HEK293 (cell line): ENCODE results near the gene SPATS1.

ENCODE experiments used
- CTCF ChIA-PET: fragments of 350-600 bp; formaldehyde crosslinking; extraction: SDS; loops from one replicate; lab custom pipeline; 2021; ENCODE audit warnings: antibody characterized with exemption; lab: Yijun Ruan, JAX
- POLR2A ChIA-PET: fragments of 300-600 bp; formaldehyde crosslinking; extraction: SDS; loops from one replicate; lab custom pipeline; 2020; ENCODE audit warnings: antibody characterized with exemption, inconsistent platforms; lab: Yijun Ruan, JAX
- H3K27ac ChIP-seq: fragments of 200-500 bp; sonication (Bioruptor generic); 2 replicates; pipeline ENCODE4 v1.5.1; 2014; ENCODE audit warnings: low read depth, low read length, control low read depth, inconsistent platforms; ENCODE audit errors: extremely low read depth
- H3K36me3 ChIP-seq, 2 experiments: fragments of 200-500 bp in 1 of 2; sonication (Bioruptor generic) in 1 of 2; 1 replicate in 1 of 2; 2 replicates in 1 of 2; pipeline ENCODE4 v1.5.1; 2014 to 2017; ENCODE audit warnings: inconsistent platforms in 2 of 2, low read length in 2 of 2; ENCODE audit not compliant: control insufficient read depth in 2 of 2, insufficient read depth in 1 of 2
- H3K4me1 ChIP-seq: fragments of 200-500 bp; sonication (Bioruptor generic); 2 replicates; pipeline ENCODE4 v1.5.1; 2014; ENCODE audit warnings: mild to moderate bottlenecking, low read length, inconsistent platforms; ENCODE audit not compliant: control insufficient read depth, insufficient read depth
- H3K4me3 ChIP-seq: 2 replicates; pipeline ENCODE4 v1.5.1; 2011; ENCODE audit warnings: low read depth, mild to moderate bottlenecking, control low read depth, low read length, moderate library complexity
- H3K9me3 ChIP-seq: fragments of 200-500 bp; sonication (Bioruptor generic); 2 replicates; pipeline ENCODE4 v1.5.1; 2014; ENCODE audit warnings: low read depth, low read length, inconsistent platforms; ENCODE audit not compliant: control insufficient read depth, insufficient read depth
- KLF16 ChIP-seq: fragments of 450-650 bp; formaldehyde crosslinking; IDR thresholded peaks from 2 replicates; pipeline ENCODE4 v1.5.1; 2017; ENCODE audit warnings: missing biosample characterization, missing genetic modification characterization
- PRDM10 ChIP-seq: fragments of 450-650 bp; formaldehyde crosslinking; IDR thresholded peaks from 2 replicates; pipeline ENCODE4 v1.5.1; 2016; ENCODE audit warnings: missing biosample characterization, missing genetic modification characterization
- PRDM6 ChIP-seq: fragments of 450-650 bp; formaldehyde crosslinking; IDR thresholded peaks from 2 replicates; pipeline ENCODE4 v1.5.1; 2017; ENCODE audit warnings: missing biosample characterization, missing genetic modification characterization
- SCRT2 ChIP-seq: fragments of 450-650 bp; formaldehyde crosslinking; IDR thresholded peaks from 2 replicates; pipeline ENCODE4 v1.5.1; 2016; ENCODE audit warnings: missing biosample characterization, missing genetic modification characterization
- SETDB1 ChIP-seq: IDR thresholded peaks from one replicate; pipeline ENCODE4 v1.6.1; 2017; ENCODE audit warnings: mild to moderate bottlenecking, low read length, moderate library complexity, mixed read lengths; ENCODE audit not compliant: insufficient read length
- ZFHX2 ChIP-seq: fragments of 450-650 bp; formaldehyde crosslinking; conservative IDR thresholded peaks from 2 replicates; pipeline ENCODE4 v1.5.1; 2016; ENCODE audit warnings: missing biosample characterization, missing genetic modification characterization
- ZFP37 ChIP-seq: fragments of 450-650 bp; formaldehyde crosslinking; IDR thresholded peaks from 2 replicates; pipeline ENCODE4 v1.5.1; 2016; ENCODE audit warnings: missing biosample characterization, missing genetic modification characterization
- ZNF16 ChIP-seq: fragments of 450-650 bp; formaldehyde crosslinking; IDR thresholded peaks from 2 replicates; pipeline ENCODE4 v1.5.1; 2016; ENCODE audit warnings: low read depth, missing biosample characterization, missing genetic modification characterization
- ZNF19 ChIP-seq: fragments of 450-650 bp; formaldehyde crosslinking; IDR thresholded peaks from 2 replicates; pipeline ENCODE4; 2016; ENCODE audit warnings: missing biosample characterization, missing genetic modification characterization, low read depth
- ZNF26 ChIP-seq: fragments of 450-650 bp; formaldehyde crosslinking; IDR thresholded peaks from 2 replicates; pipeline ENCODE4 v1.5.1; 2016; ENCODE audit warnings: missing biosample characterization, missing genetic modification characterization
- ZNF529 ChIP-seq: fragments of 450-650 bp; formaldehyde crosslinking; IDR thresholded peaks from 2 replicates; pipeline ENCODE4 v1.5.1; 2017; ENCODE audit warnings: missing genetic modification characterization, missing biosample characterization; ENCODE audit not compliant: insufficient replicate concordance
- ZNF610 ChIP-seq: fragments of 450-650 bp; formaldehyde crosslinking; IDR thresholded peaks from 2 replicates; pipeline ENCODE4 v1.5.1; 2016; ENCODE audit warnings: missing biosample characterization, missing genetic modification characterization, borderline replicate concordance
- ZNF639 ChIP-seq: fragments of 450-650 bp; formaldehyde crosslinking; IDR thresholded peaks from 2 replicates; pipeline ENCODE4 v1.5.1; 2016; ENCODE audit warnings: missing biosample characterization, missing genetic modification characterization
- ZNF654 ChIP-seq: fragments of 450-650 bp; formaldehyde crosslinking; IDR thresholded peaks from 2 replicates; pipeline ENCODE4 v1.5.1; 2016; ENCODE audit warnings: low read depth, missing biosample characterization, missing genetic modification characterization
- ZNF704 ChIP-seq: fragments of 450-650 bp; formaldehyde crosslinking; IDR thresholded peaks from 2 replicates; pipeline ENCODE4 v1.5.1; 2016; ENCODE audit warnings: missing biosample characterization, missing genetic modification characterization
- ZNF707 ChIP-seq: fragments of 450-650 bp; formaldehyde crosslinking; IDR thresholded peaks from 2 replicates; pipeline ENCODE4 v1.5.1; 2016; ENCODE audit warnings: missing biosample characterization, missing genetic modification characterization

SPATS1 gene

DNA sequence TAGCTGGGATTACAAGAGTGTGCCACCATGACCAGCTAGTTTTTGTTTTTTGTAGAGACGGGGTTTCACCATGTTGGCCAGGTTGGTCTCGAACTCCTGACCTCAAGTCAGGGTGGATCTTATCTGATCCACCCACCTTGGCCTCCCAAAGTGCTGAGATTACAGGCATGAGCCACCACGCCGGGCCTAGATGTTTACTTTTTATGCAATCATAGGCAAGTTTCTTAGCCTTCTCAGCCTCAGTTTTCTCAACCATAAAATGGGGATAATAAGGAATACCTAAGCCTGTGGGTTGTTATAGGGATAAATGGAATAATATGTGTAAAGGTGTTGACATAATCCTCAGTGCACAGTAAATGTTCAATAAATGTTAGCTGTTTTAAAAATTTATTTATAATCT, 9.8 kb downstream of the SPATS1 start:
- no peak overlapping the region for H3K27ac ChIP-seq
- no peaks in the 10 kb centered on the region for H3K9me3 ChIP-seq
- TF ChIP-seq ZFP37 (tag by site-specific recombination) (no peak), ZNF610 (tag by site-specific recombination) (no peak), ZNF26 (no peak), SETDB1 (no peak), ZNF704 (tag by site-specific recombination) (no peak), KLF16 (no peak), ZNF16 (tag by site-specific recombination) (no peak)
- H3K4me1 ChIP-seq, result peaks cover 3% of the 10 kb centered on the region; the same call in 1 of the 2 replicates
- H3K4me3 ChIP-seq, result no peak overlapping the region
- H3K36me3 ChIP-seq, result no peaks in the 10 kb centered on the region
- ChIA-PET CTCF (interaction anchor here (0.6 to 2.1 kb wide), 6 partner anchors 13 to 279 kb away, joined by 3 to 13 read pairs (median 4); no protein-coding TSS in a partner anchor), POLR2A (no interaction called here)

- Histone ChIP-seq H3K27ac (no peak overlapping the region), H3K36me3 (no peaks in the 10 kb centered on the region), H3K4me1 (peaks cover 3% of the 10 kb centered on the region; the same call in 1 of the 2 replicates), H3K9me3 (no peaks in the 10 kb centered on the region), H3K4me3 (no peak overlapping the region)
- TF ChIP-seq ZFHX2, result no peak
- TF ChIP-seq PRDM6 (tag by site-specific recombination), result 0 out of 2 replicates have a peak, but pooled peaks have one; percentile 17
- ChIA-PET CTCF (interaction anchor here (0.6 to 2.1 kb wide), 4 partner anchors 14 to 685 kb away, joined by 3 to 13 read pairs (median 6); no protein-coding TSS in a partner anchor), POLR2A (interaction anchor here (0.7 kb wide), 1 partner anchor 13 kb away, joined by 5 read pairs; no protein-coding TSS in a partner anchor)
Observed at GRCh38 chr6:44353336-44353735, 10.9 kb downstream of the SPATS1 start.

DNA sequence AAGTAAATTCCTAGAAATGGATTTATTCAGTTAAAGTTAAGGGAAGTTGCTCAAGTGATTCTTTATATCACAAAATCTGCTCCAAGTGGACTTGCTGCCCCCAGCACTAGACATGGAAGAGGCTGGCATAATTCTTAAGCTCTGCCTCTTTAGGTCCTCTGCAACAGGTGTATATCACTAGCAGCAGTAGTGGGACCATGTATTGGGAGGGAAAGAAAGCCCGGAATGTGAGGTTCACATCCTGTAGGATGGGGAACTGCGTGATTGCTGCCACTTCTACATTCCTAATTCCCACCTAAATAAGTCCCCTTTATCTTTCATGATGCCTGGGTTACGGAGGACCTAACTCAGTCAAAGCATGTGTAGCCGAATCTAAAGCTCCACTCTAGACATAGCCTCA, 13.2 kb downstream of the SPATS1 start:
- TF ChIP-seq ZNF704 (tag by site-specific recombination), result no peak
- peak; percentile 55 for TF ChIP-seq SCRT2 (tag by site-specific recombination)
- TF ChIP-seq, all 188 proteins: peak for 1
- Histone ChIP-seq H3K9me3 (no peaks in the 10 kb centered on the region), H3K27ac (no peak overlapping the region), H3K4me3 (no peak overlapping the region), H3K4me1 (peaks cover 3% of the 10 kb centered on the region; the same call in 1 of the 2 replicates), H3K36me3 (no peaks in the 10 kb centered on the region)
- ChIA-PET POLR2A (no interaction called here), CTCF (interaction anchor here (0.6 to 0.8 kb wide), 2 partner anchors 102 to 111 kb away, joined by 3 to 4 read pairs; no protein-coding TSS in a partner anchor)

GRCh38 chr6:44356487-44356886, 14.0 kb downstream of the SPATS1 start:
- ChIA-PET POLR2A (no interaction called here), CTCF (interaction anchor here (0.6 to 0.8 kb wide), 2 partner anchors 41 to 110 kb away, joined by 3 to 4 read pairs; no protein-coding TSS in a partner anchor)
- Histone ChIP-seq H3K36me3 (no peaks in the 10 kb centered on the region), H3K4me1 (peaks cover 3% of the 10 kb centered on the region; the same call in 1 of the 2 replicates), H3K4me3 (no peak overlapping the region), H3K27ac (no peak overlapping the region), H3K9me3 (no peaks in the 10 kb centered on the region)
- TF ChIP-seq PRDM10 (tag by site-specific recombination), result no peak
- TF ChIP-seq ZNF19 (tag by site-specific recombination), result no peak
- TF ChIP-seq ZNF654 (tag by site-specific recombination), result no peak
- no peak for TF ChIP-seq ZNF529 (tag by site-specific recombination)
- no peak for TF ChIP-seq ZNF639
- no peak for TF ChIP-seq ZNF707 (tag by site-specific recombination)
